Right lobe of liver (tissue), 6 donors: ENCODE data around the gene WDR82. TPM values are rescaled to one million over a fixed set of nuclear protein-coding genes. Genes with fewer than 3 reads are reported as not detected.
A peak's percentile ranks its signal among the peaks of the same experiment; 100 is the strongest.

Source experiments
- ATAC-seq, 4 donors: fragments of 200-7000 bp; cut with Tn5 transposase; one replicate each; pipeline ENCODE4 v1.9.1; 2020; ENCODE audit warnings: mild to moderate bottlenecking in 4 of 4, moderate library complexity in 4 of 4
- DNase-seq, 3 donors: peaks; one replicate each; pipeline ENCODE4 v3.0.0-alpha.2; 2020
- H3K27ac ChIP-seq, 3 donors: fragments of 200-600 bp; one replicate each; pipeline ENCODE4 v1.8.0; 2022
- H3K27me3 ChIP-seq, 2 donors: fragments of 200-600 bp; one replicate each; pipeline ENCODE4 v1.8.0; 2022
- H3K36me3 ChIP-seq, 4 donors: fragments of 200-600 bp; sonication (generic) in 1 of 4; one replicate each; pipeline versions ENCODE4 v1.5.1 to v1.8.0; 2017 to 2022; ENCODE audit warnings: control low read depth in 1 of 4
- H3K4me1 ChIP-seq, 4 donors: fragments of 200-600 bp; sonication (generic) in 1 of 4; one replicate each; pipeline versions ENCODE4 v1.5.1 to v1.8.0; 2017 to 2022; ENCODE audit warnings: control low read depth in 1 of 4
- H3K4me3 ChIP-seq, 3 donors: fragments of 200-600 bp; one replicate each; pipeline ENCODE4 v1.8.0; 2022
- H3K9me3 ChIP-seq, 4 donors: fragments of 200-600 bp; sonication (generic) in 1 of 4; one replicate each; pipeline versions ENCODE4 v1.5.1 to v1.8.0; 2017 to 2022; ENCODE audit warnings: control low read depth in 1 of 4
- CTCF ChIP-seq, 4 donors: fragments of 200-600 bp in 3 of 4; fragments of 450-650 bp in 1 of 4; IDR thresholded peaks; one replicate each; pipeline versions ENCODE4 v1.5.1 to v1.8.0; 2016 to 2022; ENCODE audit warnings: antibody characterized with exemption in 4 of 4, mild to moderate bottlenecking in 2 of 4
- POLR2A ChIP-seq: fragments of 450-650 bp; IDR thresholded peaks from one replicate; pipeline ENCODE4 v1.6.1; 2017; ENCODE audit warnings: antibody characterized with exemption, mild to moderate bottlenecking
- WGBS: methylation state at CpG from one replicate; pipeline ENCODE4 v1.1.6; 2018; ENCODE audit warnings: low coverage, low lambda C conversion rate; ENCODE audit not compliant: insufficient coverage; ENCODE audit errors: missing lambda C conversion rate; 5-methylcytosine and 5-hydroxymethylcytosine counted together
- intact Hi-C, 2 donors: fragments of 100-400 bp; cut with DNase I; formaldehyde crosslinking; loops; one replicate each; pipeline versions ENCODE4 v1.11.2 to v1.14.1; 2022
- total RNA-seq, 6 experiments: library from RNA; depleted of rRNA in 2 of 6; stranded (reverse); fragments of >200 nt in 2 of 6; fragmentation: NEBNext Ultra II Directional in 3 of 6; extraction: Animal tissue kit (Norgen Biotek cat#: 25700) in 3 of 6; gene quantifications; one replicate each; pipeline versions ENCODE4 v1.1.0 to v1.2.4, GENCODE V29; 2016 to 2023
- donor health status: DM: no; HTN: yes; CAD: no.
- donor health status: DM: no; HTN: no; CAD: no.
- donor health status: DM: no; HTN: no; CAD: no.
- donor health status: DM: no; HTN: yes; CAD: no.
- donor health status: DM: no; HTN: yes; CAD: no.

Gene WDR82
- total RNA-seq, 6 experiments from 2014 or later: 14.1 to 25.2 (median 20.7) TPM

DNA sequence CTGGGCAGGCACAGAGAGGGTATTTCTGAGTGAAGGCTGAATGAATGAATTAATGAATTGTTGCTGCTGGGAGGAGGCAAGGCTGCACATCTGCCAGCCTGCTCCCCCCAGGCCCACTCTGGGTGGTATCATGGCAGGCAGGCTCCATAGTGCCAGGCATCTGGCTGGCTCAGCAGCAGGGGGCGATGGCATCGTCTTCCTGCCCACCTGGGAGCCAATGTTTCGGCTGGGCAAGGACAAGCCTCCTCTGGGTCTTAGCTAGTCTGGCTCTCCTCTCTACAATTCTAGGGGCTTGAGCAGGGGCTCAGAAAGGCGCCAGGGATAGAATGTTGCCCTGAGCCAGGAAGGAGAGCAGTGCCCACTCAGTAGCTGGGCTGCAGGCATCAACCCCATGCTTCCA, 51.3 kb downstream of the WDR82 start:
- DNase-seq (no peak), ATAC-seq (no peak)
- Histone ChIP-seq H3K4me1 (peaks cover 0 to 8% (median 0%) of the 10 kb centered on the region in 4 donors), H3K9me3 (no peaks in the 10 kb centered on the region), H3K27me3 (no peaks in the 10 kb centered on the region), H3K36me3 (peaks cover 10 to 33% (median 14%) of the 10 kb centered on the region in 4 donors), H3K4me3 (no peak overlapping the region), H3K27ac (no peak overlapping the region)
- TF ChIP-seq POLR2A (no peak), CTCF (IDR thresholded peaks at IDR 0.05) (no peak)
- no CpG with 5 or more reads among the region's 4 CpGs for WGBS
- intact Hi-C loops: loop anchor here in 1 of 2 donors (5.0 kb wide), 1 partner anchor 105 kb away; no protein-coding TSS in a partner anchor

- intact Hi-C loops: loop anchor here in 1 of 2 donors (5.0 kb wide), 1 partner anchor 106 kb away; no protein-coding TSS in a partner anchor
- H3K4me3 ChIP-seq: no peak overlapping the region
These were observed 52.1 kb downstream of the WDR82 start for GRCh38 chr3:52226229-52226817.

GRCh38 chr3:52225452-52226228, 52.8 kb downstream of the WDR82 start, which contains the start of gene TLR9:
TSS of gene TLR9 (minus strand) at chr3:52225645. CDS start at chr3:52225529, 116 bp downstream.
- no peak within 1 kb of the TSS for H3K27ac ChIP-seq
- H3K27me3 ChIP-seq: no peaks in the 10 kb centered on the region
- no peaks in the 10 kb centered on the region for H3K4me1 ChIP-seq
- DNase-seq (peak in 2 of 3 donors; percentile 18 to 36), ATAC-seq (peak in 2 of 4 donors; percentile 7 to 8)
- intact Hi-C loops: loop anchor here in 1 of 2 donors (5.0 kb wide), 1 partner anchor 107 kb away; no protein-coding TSS in a partner anchor
- no peak for TF ChIP-seq POLR2A
- no peak for TF ChIP-seq CTCF (IDR thresholded peaks at IDR 0.05)
- H3K36me3 ChIP-seq: peaks cover 6 to 25% (median 9%) of the 10 kb centered on the region in 4 donors
- WGBS: 69% methylated on average over 2 of the region's 9 CpGs
- H3K9me3 ChIP-seq: no peaks in the 10 kb centered on the region
- H3K4me3 ChIP-seq: no peak within 1 kb of the TSS

More at GRCh38 chr3:52226229-52226817, 52.1 kb downstream of the WDR82 start:
- H3K9me3 ChIP-seq: no peaks in the 10 kb centered on the region
- no peaks in the 10 kb centered on the region for H3K27me3 ChIP-seq
- DNase-seq (no peak), ATAC-seq (no peak)
- H3K4me1 ChIP-seq: peaks cover 0 to under 1% (median 0%) of the 10 kb centered on the region in 4 donors
- TF ChIP-seq CTCF (IDR thresholded peaks at IDR 0.05) (no peak), POLR2A (no peak)
- 83% methylated on average over 4 of the region's 5 CpGs for WGBS
- no peak overlapping the region for H3K27ac ChIP-seq
- H3K36me3 ChIP-seq: peaks cover 9 to 32% (median 14%) of the 10 kb centered on the region in 4 donors

DNA sequence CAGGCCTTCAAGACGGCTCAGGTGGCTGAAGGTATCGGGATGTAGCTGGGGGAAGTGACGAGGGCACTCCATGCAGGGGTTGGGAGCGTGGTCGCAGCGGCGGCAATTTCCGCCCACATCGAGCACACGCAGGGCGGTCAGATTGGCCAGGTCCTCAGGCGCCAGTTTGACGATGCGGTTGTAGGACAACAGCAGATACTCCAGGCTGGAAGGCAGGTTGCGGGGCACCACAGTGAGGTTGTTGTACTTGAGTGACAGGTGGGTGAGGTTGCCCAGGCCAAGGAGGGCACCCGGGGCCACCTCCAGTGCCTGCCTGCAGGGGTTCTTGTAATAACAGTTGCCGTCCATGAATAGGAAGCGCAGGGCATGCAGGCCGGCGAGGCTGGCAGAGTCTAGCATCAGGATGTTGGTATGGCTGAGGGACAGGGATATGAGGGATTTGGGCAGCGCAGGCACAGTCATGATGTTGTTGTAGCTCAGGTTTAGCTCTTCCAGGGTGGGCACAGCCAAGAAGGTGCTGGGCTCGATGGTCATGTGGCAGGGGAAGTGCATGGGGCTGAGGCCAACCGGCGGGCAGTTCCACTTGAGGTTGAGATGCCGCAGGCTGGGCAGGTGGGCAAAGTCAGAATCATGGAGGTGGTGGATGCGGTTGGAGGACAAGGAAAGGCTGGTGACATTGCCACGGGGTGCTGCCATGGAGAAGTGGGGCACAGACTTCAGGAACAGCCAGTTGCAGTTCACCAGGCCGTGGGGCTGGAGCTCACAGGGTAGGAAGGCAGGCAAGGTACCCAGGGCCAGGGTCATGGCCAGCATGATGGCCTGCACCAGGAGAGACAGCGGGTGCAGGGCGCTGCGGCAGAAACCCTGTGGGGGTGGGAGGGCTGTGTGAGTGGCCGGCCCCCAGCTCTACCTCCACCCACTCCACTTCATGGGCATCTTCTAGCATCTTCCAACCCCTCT, 54.7 kb downstream of the WDR82 start:
- Histone ChIP-seq H3K36me3 (peaks cover 0 to 6% (median under 1%) of the 10 kb centered on the region in 4 donors), H3K27ac (no peak overlapping the region), H3K4me1 (no peaks in the 10 kb centered on the region), H3K9me3 (no peaks in the 10 kb centered on the region), H3K27me3 (no peaks in the 10 kb centered on the region), H3K4me3 (no peak overlapping the region)
- ATAC-seq (no peak), DNase-seq (peak in 1 of 3 donors; percentile 50)
- intact Hi-C loops: no loop called here
- 88% methylated on average over 5 of the region's 32 CpGs for WGBS
- TF ChIP-seq CTCF (IDR thresholded peaks at IDR 0.05) (no peak), POLR2A (no peak)
